ENCODE results near the gene PKHD1. TPM values are rescaled to one million over a fixed set of nuclear protein-coding genes. Genes with fewer than 3 reads are reported as not detected.

PKHD1 gene
- total RNA-seq, 1 donor from 2014 or later, result not detected

GRCh38 chr6:51569594-51569993 lies 517.8 kb downstream of the PKHD1 start:
- no peak for DNase-seq (ENCODE audit: low read depth, low spot score)

GRCh38 chr6:51568771-51569170 lies 518.6 kb downstream of the PKHD1 start:
- DNase-seq (ENCODE audit: low read depth, low spot score), result no peak

GRCh38 chr6:51565472-51565871 lies 521.9 kb downstream of the PKHD1 start:
- no peak for DNase-seq (ENCODE audit: low read depth, low spot score)

Other genes starting within 250 kb of the PKHD1 start
- gene IL17A, start 98.8 kb upstream of the PKHD1 start, total RNA-seq, result not detected in 2 replicates
- gene IL17F, start 156.9 kb upstream of the PKHD1 start, total RNA-seq, result not detected in 2 replicates
- 88.2 and 123 TPM in 2 replicates for gene MCM3, start 197.1 kb upstream of the PKHD1 start, total RNA-seq

Measured in pulmonary artery endothelial cell (primary cell).